HG02588 (cell line): ENCODE measurements around the gene CEP295NL.
"Not testable (repeated sequence)": the region's sequence is repeated elsewhere in the genome, so short reads cannot be mapped to it uniquely, and the experiment has no call there.

ENCODE experiments used
- ATAC-seq: cut with Tn5 transposase; IDR thresholded peaks from one replicate; pipeline ENCODE4 v1.9.1; 2021; ENCODE audit warnings: mild to moderate bottlenecking, moderate library complexity; ENCODE audit not compliant: unreplicated experiment

Gene CEP295NL

GRCh38 chr17:78867046-78867445 lies 36.0 kb downstream of the CEP295NL start:
- not testable (repeated sequence) for ATAC-seq

GRCh38 chr17:78865682-78866390 lies 37.2 kb downstream of the CEP295NL start:
- ATAC-seq = no peak

GRCh38 chr17:78864117-78864516 lies 38.9 kb downstream of the CEP295NL start:
- no peak for ATAC-seq

GRCh38 chr17:78862073-78863023 lies 40.7 kb downstream of the CEP295NL start:
- ATAC-seq = no peak

GRCh38 chr17:78861229-78861628 lies 41.8 kb downstream of the CEP295NL start:
- ATAC-seq = no peak

GRCh38 chr17:78859051-78859450 lies 44.0 kb downstream of the CEP295NL start:
- no peak for ATAC-seq

GRCh38 chr17:78857266-78857665 lies 45.7 kb downstream of the CEP295NL start:
- no peak for ATAC-seq

GRCh38 chr17:78855561-78856165 lies 47.3 kb downstream of the CEP295NL start:
- ATAC-seq = no peak

GRCh38 chr17:78854508-78854907 lies 48.5 kb downstream of the CEP295NL start:
- ATAC-seq = no peak

- no peak for ATAC-seq
Measured at GRCh38 chr17:78853926-78854394, 49.0 kb downstream of the CEP295NL start.

- no peak for ATAC-seq
Measured at GRCh38 chr17:78852709-78853121, 50.3 kb downstream of the CEP295NL start.

GRCh38 chr17:78849026-78849425 lies 54.0 kb downstream of the CEP295NL start:
- no peak for ATAC-seq

GRCh38 chr17:78847052-78847451 lies 55.9 kb downstream of the CEP295NL start:
- ATAC-seq = no peak

GRCh38 chr17:78844301-78845005 lies 58.5 kb downstream of the CEP295NL start:
- no peak for ATAC-seq

GRCh38 chr17:78842881-78843565 lies 60.0 kb downstream of the CEP295NL start:
- ATAC-seq = no peak

- ATAC-seq = peak; percentile 84
Measured at GRCh38 chr17:78840780-78841611, 62.0 kb downstream of the CEP295NL start, which contains the start of gene USP36. USP36 (minus strand) TSS chr17:78840814; CDS start chr17:78836363, 4,451 bp downstream.
